HepG2 (cell line): Measurements from ENCODE around the gene MACROD2. TPM values are rescaled to one million over a fixed set of nuclear protein-coding genes. Genes with fewer than 3 reads are reported as not detected.
A peak's percentile ranks its signal among the peaks of the same experiment; 100 is the strongest.

Source experiments
- CCAR2 ChIP-seq: fragments of 200-400 bp; formaldehyde crosslinking; optimal IDR thresholded peaks from 2 replicates; pipeline ENCODE3; 2018; ENCODE audit warnings: low read depth, mild to moderate bottlenecking, low read length, moderate library complexity
- FOXA1 ChIP-seq, 2 experiments: fragments of 450-650 bp in 1 of 2; sonication (generic) in 1 of 2; formaldehyde crosslinking in 1 of 2; IDR thresholded peaks; 2 replicates each; pipeline versions ENCODE4 v1.4.0 to v1.6.1; 2016 to 2020; ENCODE audit warnings: missing genetic modification reagents in 1 of 2
- FOXC1 ChIP-seq: sonication (generic); formaldehyde crosslinking; IDR thresholded peaks from 2 replicates; pipeline ENCODE4 v1.8.0; 2022; ENCODE audit warnings: mild to moderate bottlenecking, missing genetic modification reagents, borderline replicate concordance
- GABPA ChIP-seq, 2 experiments: IDR thresholded peaks; 2 replicates each; pipeline ENCODE4 v1.6.1; 2011 to 2016; ENCODE audit warnings: low read depth in 2 of 2, low read length in 1 of 2, missing biosample characterization in 1 of 2, missing genetic modification characterization in 1 of 2
- SOX5 ChIP-seq: IDR thresholded peaks from 2 replicates; pipeline ENCODE4 v1.6.1; 2016; ENCODE audit warnings: borderline replicate concordance
- ZNF143 ChIP-seq: sonication (generic); formaldehyde crosslinking; IDR thresholded peaks from 2 replicates; pipeline ENCODE4 v1.4.0; 2020; ENCODE audit warnings: missing genetic modification reagents
- ZNF34 ChIP-seq: sonication (generic); formaldehyde crosslinking; IDR thresholded peaks from 2 replicates; pipeline ENCODE4 v1.4.0; 2020; ENCODE audit warnings: mild to moderate bottlenecking, missing genetic modification reagents, borderline replicate concordance
- ZNF556 ChIP-seq: sonication (generic); formaldehyde crosslinking; IDR thresholded peaks from 2 replicates; pipeline ENCODE4 v1.4.0; 2020; ENCODE audit warnings: mild to moderate bottlenecking, missing genetic modification reagents, borderline replicate concordance
- polyA plus RNA-seq, 8 experiments: library from polyadenylated mRNA; depleted of rRNA in 3 of 8; stranded (reverse) in 7 of 8; unstranded in 1 of 8; fragments of >200 nt; fragmentation: Illumina TruSeq in 4 of 8; extraction: Trizol in 4 of 8; gene quantifications; 2 replicates each; pipeline versions ENCODE4 v1.2.1 to v1.2.3, GENCODE V29; 2011 to 2016; ENCODE audit warnings: low read depth in 4 of 8, missing spikeins in 1 of 8, mixed read lengths in 1 of 8; ENCODE audit not compliant: insufficient read depth in 1 of 8
- total RNA-seq, 5 experiments: library from RNA; depleted of rRNA; stranded (reverse); fragments of >200 nt; fragmentation: Illumina TruSeq; extraction: Trizol; gene quantifications; 2 replicates each; pipeline ENCODE4 v1.2.3, GENCODE V29; 2016; ENCODE audit warnings: low read depth in 1 of 5
- TF ChIP-seq, protein P1 (sequence below): sonication (generic); formaldehyde crosslinking; conservative IDR thresholded peaks from 2 replicates; pipeline ENCODE4 v1.5.0; 2020; ENCODE audit warnings: missing genetic modification reagents
- TF ChIP-seq, protein P2 (sequence below): sonication (generic); formaldehyde crosslinking; conservative IDR thresholded peaks from 2 replicates; pipeline ENCODE4 v1.4.0; 2020; ENCODE audit warnings: mild to moderate bottlenecking, missing genetic modification reagents, moderate library complexity
- TF ChIP-seq, protein P3 (sequence below): sonication (generic); formaldehyde crosslinking; IDR thresholded peaks from 2 replicates; pipeline ENCODE4 v1.4.0; 2020; ENCODE audit warnings: missing genetic modification reagents, mild to moderate bottlenecking, borderline replicate concordance
- TF ChIP-seq, protein P4 (sequence below): sonication (generic); formaldehyde crosslinking; IDR thresholded peaks from 2 replicates; pipeline ENCODE4 v1.5.1; 2020; ENCODE audit warnings: missing genetic modification reagents, mild to moderate bottlenecking, borderline replicate concordance
- TF ChIP-seq, protein P5 (sequence below): sonication (generic); formaldehyde crosslinking; IDR thresholded peaks from 2 replicates; pipeline ENCODE4 v1.4.0; 2020; ENCODE audit warnings: mild to moderate bottlenecking, missing genetic modification reagents

The MACROD2 gene
- total and polyA plus RNA-seq, 2 of the 13 experiments (the other 11 are each of a cell fraction or from before 2014, with no cell fraction given), result 0.13 to 0.51 TPM

DNA sequence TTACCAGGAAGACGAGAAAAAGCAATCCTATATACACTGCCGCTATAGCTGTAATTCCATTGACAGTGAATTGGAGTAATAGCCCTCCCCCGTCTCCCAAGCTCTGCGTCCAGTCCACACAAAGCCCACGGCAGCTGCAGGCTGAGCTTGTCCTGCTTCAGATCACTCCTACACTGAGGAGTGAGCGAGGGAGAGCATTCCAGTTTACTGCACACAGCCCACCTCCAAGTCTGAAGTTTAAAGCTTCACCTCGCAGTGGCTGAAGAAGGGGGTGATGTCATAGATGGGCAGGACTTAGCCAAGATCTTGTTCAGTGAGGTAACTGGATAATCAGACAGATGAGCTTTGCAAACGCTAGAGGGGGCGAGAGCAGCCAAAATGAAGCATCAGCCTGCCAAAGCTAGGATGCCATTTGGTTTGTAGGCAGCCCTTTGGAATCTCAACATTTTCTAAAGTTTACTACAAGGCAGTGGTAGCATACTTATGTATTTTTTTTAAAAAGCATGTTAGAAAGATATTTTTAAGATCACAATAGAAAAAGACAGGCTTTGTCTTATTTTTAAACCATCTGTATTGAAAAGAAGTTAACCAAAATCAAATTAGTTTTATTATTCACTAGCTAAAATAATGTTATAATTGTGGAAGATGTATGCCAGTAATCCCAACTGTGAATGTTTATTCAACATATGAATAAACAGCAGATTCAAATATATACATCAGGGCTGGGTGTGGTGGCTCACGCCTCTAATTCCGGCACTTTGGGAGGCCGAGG lies 342.3 kb downstream of the MACROD2 start, which contains the start of gene FLRT3 (continued):
- TF ChIP-seq, protein P1, sequence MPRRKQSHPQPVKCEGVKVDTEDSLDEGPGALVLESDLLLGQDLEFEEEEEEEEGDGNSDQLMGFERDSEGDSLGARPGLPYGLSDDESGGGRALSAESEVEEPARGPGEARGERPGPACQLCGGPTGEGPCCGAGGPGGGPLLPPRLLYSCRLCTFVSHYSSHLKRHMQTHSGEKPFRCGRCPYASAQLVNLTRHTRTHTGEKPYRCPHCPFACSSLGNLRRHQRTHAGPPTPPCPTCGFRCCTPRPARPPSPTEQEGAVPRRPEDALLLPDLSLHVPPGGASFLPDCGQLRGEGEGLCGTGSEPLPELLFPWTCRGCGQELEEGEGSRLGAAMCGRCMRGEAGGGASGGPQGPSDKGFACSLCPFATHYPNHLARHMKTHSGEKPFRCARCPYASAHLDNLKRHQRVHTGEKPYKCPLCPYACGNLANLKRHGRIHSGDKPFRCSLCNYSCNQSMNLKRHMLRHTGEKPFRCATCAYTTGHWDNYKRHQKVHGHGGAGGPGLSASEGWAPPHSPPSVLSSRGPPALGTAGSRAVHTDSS (CRISPR knock-in tag), result no peak
- TF ChIP-seq SOX5 (CRISPR knock-in tag) (0 out of 2 replicates have a peak, but pooled peaks have one; percentile 53), ZNF556 (CRISPR knock-in tag) (no peak; the same call in 1 of the 2 replicates), CCAR2 (no peak), FOXA1 (IDR thresholded peaks at IDR 0.05) (no peak), FOXA1 (CRISPR knock-in tag; IDR thresholded peaks at IDR 0.05) (no peak; the same call in 1 of the 2 replicates), ZNF34 (CRISPR knock-in tag) (no peak), FOXC1 (CRISPR knock-in tag) (no peak), ZNF143 (CRISPR knock-in tag) (no peak), GABPA (IDR thresholded peaks at IDR 0.05; ENCODE audit: low read depth, low read length) (no peak), GABPA (CRISPR knock-in tag; IDR thresholded peaks at IDR 0.05; ENCODE audit: low read depth) (no peak)
- TF ChIP-seq, protein P2, sequence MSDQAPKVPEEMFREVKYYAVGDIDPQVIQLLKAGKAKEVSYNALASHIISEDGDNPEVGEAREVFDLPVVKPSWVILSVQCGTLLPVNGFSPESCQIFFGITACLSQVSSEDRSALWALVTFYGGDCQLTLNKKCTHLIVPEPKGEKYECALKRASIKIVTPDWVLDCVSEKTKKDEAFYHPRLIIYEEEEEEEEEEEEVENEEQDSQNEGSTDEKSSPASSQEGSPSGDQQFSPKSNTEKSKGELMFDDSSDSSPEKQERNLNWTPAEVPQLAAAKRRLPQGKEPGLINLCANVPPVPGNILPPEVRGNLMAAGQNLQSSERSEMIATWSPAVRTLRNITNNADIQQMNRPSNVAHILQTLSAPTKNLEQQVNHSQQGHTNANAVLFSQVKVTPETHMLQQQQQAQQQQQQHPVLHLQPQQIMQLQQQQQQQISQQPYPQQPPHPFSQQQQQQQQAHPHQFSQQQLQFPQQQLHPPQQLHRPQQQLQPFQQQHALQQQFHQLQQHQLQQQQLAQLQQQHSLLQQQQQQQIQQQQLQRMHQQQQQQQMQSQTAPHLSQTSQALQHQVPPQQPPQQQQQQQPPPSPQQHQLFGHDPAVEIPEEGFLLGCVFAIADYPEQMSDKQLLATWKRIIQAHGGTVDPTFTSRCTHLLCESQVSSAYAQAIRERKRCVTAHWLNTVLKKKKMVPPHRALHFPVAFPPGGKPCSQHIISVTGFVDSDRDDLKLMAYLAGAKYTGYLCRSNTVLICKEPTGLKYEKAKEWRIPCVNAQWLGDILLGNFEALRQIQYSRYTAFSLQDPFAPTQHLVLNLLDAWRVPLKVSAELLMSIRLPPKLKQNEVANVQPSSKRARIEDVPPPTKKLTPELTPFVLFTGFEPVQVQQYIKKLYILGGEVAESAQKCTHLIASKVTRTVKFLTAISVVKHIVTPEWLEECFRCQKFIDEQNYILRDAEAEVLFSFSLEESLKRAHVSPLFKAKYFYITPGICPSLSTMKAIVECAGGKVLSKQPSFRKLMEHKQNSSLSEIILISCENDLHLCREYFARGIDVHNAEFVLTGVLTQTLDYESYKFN, result no peak
- TF ChIP-seq, protein P3, sequence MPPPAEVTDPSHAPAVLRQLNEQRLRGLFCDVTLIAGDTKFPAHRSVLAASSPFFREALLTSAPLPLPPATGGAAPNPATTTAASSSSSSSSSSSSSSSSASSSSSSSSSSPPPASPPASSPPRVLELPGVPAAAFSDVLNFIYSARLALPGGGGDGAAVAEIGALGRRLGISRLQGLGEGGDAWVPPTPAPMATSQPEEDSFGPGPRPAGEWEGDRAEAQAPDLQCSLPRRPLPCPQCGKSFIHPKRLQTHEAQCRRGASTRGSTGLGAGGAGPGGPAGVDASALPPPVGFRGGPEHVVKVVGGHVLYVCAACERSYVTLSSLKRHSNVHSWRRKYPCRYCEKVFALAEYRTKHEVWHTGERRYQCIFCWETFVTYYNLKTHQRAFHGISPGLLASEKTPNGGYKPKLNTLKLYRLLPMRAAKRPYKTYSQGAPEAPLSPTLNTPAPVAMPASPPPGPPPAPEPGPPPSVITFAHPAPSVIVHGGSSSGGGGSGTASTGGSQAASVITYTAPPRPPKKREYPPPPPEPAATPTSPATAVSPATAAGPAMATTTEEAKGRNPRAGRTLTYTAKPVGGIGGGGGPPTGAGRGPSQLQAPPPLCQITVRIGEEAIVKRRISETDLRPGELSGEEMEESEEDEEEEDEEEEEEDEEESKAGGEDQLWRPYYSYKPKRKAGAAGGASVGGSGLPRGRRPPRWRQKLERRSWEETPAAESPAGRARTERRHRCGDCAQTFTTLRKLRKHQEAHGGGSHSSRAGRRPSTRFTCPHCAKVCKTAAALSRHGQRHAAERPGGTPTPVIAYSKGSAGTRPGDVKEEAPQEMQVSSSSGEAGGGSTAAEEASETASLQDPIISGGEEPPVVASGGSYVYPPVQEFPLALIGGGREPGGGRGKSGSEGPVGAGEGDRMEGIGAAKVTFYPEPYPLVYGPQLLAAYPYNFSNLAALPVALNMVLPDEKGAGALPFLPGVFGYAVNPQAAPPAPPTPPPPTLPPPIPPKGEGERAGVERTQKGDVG, result no peak
- TF ChIP-seq, protein P4, sequence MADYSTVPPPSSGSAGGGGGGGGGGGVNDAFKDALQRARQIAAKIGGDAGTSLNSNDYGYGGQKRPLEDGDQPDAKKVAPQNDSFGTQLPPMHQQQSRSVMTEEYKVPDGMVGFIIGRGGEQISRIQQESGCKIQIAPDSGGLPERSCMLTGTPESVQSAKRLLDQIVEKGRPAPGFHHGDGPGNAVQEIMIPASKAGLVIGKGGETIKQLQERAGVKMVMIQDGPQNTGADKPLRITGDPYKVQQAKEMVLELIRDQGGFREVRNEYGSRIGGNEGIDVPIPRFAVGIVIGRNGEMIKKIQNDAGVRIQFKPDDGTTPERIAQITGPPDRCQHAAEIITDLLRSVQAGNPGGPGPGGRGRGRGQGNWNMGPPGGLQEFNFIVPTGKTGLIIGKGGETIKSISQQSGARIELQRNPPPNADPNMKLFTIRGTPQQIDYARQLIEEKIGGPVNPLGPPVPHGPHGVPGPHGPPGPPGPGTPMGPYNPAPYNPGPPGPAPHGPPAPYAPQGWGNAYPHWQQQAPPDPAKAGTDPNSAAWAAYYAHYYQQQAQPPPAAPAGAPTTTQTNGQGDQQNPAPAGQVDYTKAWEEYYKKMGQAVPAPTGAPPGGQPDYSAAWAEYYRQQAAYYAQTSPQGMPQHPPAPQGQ (CRISPR knock-in tag), result no peak
- TF ChIP-seq, protein P5, sequence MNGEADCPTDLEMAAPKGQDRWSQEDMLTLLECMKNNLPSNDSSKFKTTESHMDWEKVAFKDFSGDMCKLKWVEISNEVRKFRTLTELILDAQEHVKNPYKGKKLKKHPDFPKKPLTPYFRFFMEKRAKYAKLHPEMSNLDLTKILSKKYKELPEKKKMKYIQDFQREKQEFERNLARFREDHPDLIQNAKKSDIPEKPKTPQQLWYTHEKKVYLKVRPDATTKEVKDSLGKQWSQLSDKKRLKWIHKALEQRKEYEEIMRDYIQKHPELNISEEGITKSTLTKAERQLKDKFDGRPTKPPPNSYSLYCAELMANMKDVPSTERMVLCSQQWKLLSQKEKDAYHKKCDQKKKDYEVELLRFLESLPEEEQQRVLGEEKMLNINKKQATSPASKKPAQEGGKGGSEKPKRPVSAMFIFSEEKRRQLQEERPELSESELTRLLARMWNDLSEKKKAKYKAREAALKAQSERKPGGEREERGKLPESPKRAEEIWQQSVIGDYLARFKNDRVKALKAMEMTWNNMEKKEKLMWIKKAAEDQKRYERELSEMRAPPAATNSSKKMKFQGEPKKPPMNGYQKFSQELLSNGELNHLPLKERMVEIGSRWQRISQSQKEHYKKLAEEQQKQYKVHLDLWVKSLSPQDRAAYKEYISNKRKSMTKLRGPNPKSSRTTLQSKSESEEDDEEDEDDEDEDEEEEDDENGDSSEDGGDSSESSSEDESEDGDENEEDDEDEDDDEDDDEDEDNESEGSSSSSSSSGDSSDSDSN (CRISPR knock-in tag), result no peak
